HG02884 (cell line): ENCODE measurements around the gene ZNF208.
"Not testable (repeated sequence)": the region's sequence is repeated elsewhere in the genome, so short reads cannot be mapped to it uniquely, and the experiment has no call there.

Experiments
- ATAC-seq: cut with Tn5 transposase; IDR thresholded peaks from one replicate; pipeline ENCODE4 v1.9.1; 2021; ENCODE audit warnings: mild to moderate bottlenecking, moderate library complexity; ENCODE audit not compliant: unreplicated experiment

The ZNF208 gene

DNA sequence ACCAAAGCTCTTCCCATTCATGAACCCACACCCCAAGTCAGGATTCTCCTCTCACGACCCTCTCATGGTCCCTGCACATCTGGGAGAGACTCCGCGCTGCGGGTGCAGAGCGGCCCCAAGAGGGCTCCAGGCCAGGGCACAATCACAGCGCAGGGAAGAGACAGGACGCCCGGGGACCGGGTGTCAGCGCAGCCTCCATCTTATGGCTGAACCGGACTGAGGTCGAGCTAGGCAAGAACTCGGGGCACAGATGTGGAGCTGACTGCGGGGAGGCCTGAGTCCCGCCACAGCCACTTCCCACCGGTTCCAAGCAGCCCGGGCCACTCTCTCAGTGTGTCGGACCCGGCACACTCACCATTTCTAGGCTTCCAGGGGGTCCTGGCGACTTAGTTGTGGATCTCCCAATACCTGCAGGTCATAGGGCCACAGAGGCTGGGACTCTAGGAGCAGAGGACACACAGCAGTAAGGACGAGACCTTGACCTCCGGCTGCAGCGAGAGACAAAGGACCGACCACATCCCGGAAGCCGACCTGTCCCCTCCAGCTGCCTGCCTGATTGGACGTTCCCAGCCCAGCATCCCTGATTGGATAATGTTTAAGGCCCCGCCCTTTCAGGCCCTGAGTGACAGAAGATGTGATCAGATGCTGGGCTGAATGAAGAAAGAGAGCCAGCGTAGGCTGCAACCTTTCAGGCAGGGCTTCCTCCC, at the start of gene ZNF208:
TSS of gene ZNF208 (minus strand) at position 507 of the 707 bp plus-strand sequence. CDS start at position 358, 149 bp downstream.
- ATAC-seq = not testable (repeated sequence)

DNA sequence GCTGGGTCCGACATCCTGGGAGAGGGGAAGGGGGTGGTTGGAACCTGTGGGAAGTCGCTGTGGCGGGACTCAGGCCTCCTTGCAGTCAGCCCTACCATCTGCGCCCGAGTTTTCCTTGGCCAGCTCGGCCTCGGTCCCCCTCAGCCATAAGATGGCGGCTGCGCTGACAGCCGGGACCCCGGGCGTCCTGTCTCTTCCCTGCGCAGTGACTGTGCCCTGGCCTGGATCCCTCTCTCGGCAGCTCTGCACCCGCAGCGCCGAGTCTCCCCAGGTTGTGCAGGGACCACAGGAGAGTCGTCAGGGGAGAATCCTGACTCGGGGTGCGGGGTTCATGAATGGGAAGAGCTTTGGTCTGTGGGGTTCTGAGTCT, 41.9 kb upstream of the ZNF208 start:
- ATAC-seq = no peak

DNA sequence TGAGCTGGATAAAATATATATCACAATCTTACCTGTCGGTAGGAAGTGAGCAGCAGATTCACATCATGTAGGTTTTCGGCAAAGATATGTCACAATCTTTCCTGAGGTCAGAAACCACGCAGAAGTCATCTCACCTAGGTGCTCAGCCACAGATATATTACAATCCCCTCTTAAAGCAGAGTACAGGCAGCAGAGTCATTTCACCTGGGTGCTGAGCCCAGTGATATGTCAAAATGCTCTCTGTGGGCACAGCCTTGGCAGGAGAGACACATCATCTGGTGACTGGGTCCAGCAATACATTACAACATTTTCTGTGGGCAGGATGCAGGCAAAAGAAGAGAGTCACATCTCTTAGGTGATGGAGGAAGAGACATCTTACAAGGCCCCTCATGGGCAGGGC, 30.4 kb upstream of the ZNF208 start:
- not testable (repeated sequence) for ATAC-seq

DNA sequence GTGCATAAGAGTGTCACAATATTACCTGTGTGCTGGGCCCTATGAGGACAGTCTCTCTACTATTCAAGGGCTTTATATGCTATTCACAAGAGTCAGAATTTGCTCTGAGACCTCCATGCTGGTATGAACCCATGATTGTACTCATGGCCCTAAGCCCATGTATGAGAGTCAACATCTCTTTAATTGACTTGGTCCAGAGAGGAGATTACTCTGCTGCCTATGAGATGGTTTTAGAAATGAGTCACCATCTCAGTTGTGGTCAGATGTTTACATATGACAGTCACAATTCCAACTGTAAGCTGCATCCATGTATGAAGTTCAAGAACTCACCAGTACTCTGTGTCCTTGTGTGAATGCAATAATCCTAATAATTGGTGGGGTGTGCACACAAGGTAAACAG, 19.9 kb upstream of the ZNF208 start:
- ATAC-seq = no peak

DNA sequence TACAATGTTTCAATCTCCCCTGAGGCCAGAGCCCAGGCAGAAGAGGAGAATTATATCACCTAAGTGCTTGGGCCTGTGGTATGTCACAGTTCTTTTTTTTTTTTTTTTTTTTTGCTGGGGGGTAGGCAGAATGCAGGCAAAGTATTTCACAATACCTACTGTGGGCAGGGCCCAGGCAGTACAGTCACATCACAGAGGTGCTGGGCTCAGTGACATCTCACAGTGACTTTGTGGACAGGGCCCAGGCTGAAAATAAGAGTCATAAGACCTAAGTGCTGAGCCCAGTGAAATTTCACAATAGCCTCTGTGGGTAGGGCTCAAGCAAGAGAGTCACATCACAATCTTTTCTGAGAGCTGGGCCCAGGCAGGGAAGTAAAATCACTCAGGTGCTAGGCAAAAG, 15.9 kb upstream of the ZNF208 start:
- no peak for ATAC-seq

DNA sequence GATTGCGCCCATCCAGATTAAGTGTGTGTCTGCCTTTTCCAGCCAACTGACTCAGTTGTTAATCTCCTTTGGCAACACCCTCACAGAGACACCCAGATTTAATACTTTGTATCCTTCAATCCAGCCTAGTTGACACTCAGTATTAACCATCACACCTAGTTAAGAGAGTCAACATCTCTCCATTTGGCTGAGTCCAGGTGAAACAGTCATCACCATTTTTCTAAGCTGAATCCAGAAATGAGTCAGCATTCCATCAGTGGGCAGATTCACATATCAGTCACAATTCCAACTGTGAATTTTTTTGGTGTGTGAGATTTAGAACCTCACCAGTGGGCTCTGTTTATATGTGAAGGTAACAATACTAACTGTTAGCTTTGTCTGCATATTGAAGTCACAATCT, 14.8 kb upstream of the ZNF208 start:
- not testable (repeated sequence) for ATAC-seq

DNA sequence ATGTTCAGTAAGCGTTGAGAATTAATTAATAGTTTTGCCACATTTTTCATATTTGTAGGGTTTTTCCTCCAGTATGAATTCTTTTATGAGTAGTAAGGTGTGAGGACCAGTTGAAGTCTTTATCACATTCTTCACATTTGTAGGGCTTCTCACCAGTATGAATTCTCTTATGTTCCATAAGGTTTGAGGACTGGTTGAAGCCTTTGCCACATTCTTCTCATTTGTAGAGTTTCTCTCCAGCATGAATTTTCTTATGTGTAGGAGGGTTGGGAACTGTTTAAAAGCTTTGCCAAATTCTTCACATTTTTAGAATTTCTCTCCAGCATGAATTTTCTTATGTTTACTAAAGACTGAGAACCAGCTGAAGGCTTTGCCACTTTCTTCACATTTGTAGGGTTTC, 40.3 kb downstream of the ZNF208 start:
- no peak for ATAC-seq

DNA sequence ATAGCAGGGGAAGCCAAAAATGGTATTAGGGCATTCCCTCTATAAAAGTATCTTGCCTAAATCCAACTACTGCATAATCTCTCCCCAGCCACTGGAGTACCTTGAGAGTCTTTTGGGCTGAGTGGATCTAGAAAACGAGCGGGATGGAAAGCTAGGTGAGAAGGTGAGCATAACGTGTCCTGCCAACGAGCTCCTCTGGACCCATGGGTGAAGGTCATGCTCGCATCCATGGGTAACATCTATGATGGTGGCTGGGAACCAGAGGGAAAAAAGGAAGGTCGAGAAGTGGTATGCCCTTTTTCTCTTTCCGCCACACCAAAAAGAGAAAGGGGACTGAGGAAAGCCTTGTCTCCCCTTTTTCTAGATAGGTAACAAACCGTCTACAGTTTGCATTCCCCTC, 63.0 kb downstream of the ZNF208 start:
- no peak for ATAC-seq

DNA sequence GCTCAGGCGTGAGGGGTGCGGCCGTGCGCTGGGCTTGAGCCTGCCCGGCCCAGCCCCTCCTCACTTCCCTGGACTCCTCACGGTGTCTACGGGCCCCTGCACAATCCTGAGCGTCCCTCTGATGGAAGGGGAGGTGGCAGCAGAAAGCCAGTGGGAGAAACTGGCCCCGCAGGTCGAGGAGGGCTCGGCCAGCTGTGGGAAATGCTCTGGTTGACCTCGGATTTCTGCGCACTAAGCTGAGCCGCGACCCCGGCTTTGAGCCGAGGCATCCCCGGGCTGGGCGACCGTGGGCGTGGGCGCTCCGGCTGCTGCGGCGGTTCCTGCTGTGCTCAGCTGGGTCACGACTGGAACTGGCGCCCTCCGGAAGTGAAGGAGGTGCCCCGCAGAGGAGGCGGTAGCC, 70.1 kb downstream of the ZNF208 start:
- no peak for ATAC-seq

DNA sequence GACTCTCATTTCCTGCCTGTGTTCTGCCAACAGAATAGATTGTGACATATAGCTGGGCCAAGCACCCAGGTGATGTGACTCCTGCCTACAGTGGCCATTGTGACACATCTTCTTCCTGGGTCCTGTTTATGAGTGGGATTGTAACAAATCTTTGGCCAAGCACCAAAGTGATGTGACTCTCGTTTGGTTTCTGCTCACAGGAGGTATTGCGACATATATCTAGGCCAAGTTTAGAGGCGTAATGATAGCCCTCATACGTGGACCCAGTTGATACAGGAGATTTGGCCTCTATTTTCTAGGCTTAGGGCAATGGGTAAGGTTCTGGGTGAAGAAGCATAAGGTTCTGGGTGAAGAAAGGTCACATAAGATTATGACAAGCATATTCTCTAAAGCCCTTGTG, 76.2 kb downstream of the ZNF208 start:
- ATAC-seq = no peak

DNA sequence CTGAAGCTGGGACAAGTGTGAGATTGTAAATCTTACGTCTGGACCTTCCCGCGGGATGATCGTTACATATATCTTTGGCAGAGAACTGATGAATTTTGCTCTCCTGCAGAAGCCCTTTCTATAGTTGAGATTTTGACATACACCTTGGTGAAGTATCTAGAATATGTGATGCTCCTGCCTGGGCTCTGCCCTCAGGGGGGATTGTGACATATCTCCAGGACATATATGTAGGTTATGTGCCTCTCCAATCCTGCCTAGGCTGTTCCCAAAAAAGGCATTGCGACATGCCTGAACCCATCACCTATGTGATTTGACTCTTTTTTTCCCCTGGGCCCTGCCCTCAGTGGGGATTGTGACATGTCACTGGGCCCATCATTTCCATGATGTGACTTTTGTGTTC, 76.6 kb downstream of the ZNF208 start:
- no peak for ATAC-seq

DNA sequence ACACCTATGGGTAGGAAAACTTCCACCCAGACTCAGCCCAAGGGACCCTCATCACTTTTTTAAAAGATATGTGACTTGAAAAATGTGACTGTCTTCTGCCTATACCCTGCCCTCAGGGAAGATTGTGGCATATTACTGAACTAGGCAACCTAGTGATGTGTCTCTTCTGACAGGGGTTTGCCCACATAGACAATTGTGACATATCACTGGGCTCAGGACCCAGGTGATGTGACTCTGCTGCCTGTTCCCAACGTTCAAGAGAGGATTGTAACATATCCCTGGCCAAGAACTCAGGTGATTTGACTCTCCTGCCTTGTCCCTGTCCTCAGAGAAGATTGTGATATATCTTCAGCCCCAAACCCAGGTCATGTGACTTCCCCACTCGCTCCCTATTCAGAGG, 88.5 kb downstream of the ZNF208 start:
- ATAC-seq = no peak

DNA sequence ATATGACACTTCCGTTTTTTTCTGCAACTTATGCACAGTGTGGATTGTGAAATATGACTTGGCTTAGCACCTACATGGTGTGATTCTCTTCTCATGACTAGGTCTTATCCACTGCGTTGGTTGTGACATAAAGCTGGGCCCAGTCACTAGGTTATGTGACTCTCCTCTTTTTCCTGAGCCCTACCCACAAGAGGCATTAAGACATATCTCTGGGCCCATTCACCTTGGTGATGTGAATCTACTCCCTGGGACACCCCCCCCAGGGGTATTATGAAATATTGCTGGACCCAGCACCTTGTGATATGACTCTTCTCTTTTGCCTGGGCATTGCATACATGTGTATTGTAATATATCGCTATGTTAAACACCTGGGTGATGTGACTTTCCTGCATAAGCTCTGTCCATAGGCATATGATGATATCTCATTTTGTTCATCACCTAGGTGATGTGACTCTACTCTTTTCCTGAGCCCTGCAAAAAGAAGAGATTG, 89.0 kb downstream of the ZNF208 start:
- no peak for ATAC-seq

DNA sequence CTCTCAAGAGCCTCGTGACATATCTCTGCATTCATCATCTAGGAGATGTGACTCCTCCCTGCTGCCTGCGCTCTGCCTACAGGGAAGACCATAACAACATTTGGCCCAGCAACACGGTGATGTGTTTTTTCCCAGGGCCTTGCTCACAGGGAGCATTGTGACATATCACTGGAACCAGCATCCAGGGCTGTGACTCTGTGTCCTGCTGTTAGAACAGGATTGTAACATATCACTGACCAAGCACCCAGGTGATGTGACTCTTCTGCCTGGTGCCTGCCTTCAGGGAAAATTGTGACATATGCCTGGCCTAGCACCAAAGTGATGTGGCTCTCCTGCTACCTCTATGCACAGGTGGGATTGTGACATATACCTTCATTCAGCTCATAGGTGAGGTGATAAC, 95.3 kb downstream of the ZNF208 start:
- ATAC-seq = no peak

DNA sequence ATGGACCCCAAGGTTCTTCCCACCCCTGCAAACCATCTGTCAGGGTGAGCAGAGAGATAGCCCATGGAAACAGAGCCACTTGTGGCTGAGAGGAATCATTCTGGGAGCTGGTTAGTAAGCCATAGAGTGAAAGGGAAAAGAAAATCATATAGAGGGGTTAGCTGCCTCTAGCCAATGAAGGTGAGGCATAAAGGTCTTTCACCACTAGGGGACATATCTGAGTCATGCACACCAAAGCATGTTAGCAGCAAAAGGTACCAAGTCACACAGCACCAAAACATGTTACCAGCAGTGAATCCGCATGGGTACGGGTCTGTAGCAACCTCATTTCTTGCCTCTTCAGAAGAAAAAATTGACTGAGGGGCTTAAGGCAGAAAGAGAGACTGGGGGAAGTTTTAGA, 98.1 kb downstream of the ZNF208 start:
- no peak for ATAC-seq

DNA sequence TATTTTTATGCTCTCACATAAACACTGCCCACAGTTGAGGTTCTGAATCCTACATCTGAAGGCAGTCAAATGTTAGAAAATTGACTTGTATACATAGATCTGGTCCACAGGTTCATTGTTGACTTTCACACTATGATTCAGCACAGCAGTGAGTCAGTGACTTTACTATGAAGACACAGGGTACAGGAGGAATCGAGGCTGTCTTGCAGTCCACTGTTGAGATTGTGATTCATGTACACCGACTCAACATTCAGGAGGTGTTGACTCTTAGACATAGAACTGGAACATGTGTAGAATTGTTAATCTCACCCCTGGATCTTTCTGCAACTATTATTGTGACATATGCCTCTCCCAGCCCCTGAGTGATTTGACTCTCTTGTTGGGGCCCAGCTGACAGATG, 100.4 kb downstream of the ZNF208 start:
- no peak for ATAC-seq

DNA sequence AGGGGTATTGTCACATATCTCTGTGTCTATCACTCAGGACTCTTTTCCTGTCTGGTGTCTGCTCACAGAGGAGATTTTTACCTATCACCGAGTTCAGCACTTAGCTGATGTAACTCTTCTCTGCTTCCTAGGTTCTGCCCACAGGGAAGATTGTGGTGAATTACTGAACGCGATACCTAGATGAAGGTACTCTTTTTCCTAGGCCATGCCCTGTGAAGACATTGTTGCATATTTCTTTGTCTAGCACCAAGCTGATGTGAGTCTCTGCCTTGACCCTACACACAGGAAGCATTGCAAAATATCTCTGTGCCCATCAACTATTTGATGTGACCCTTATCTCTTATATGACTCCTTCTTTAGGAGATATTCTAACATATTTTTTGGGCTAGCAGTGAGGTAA, 102.7 kb downstream of the ZNF208 start:
- ATAC-seq = no peak

DNA sequence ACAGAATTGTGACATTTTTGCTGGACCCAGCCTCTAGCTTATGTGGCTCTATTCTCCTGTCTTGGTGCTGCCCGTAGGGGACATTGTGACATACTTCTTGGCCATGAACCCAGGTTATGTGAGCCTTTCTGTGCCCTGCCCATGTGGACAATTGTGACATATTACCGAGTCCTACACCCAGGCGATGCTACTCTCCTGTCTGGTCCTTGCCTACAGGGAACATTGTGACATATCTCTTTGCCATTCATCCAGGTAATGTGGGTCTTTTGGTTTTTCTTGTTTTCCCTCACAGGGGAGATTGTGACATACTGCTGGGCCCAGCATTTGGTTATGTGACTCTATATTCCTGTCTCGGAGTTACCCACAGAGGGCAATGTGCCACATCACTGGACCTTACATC, 103.2 kb downstream of the ZNF208 start:
- no peak for ATAC-seq

DNA sequence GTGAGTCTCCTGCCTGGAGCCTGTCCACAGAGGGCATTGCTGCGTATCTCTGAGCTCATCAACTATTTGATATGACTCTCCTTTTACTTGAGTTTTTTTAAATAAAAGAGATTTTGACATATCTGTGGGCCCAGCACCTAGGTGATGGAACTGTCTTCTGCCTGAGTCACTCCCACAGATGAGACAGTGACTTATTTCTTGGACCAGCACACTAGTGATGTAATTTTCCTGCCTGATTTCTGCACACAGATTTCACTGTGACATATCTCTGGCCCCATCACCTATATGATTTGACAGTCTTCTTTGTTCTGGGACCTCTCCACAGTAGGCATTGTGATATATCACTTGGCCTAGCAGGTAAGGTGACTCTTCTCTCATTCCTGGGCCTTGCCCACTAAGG, 108.2 kb downstream of the ZNF208 start:
- ATAC-seq = no peak

DNA sequence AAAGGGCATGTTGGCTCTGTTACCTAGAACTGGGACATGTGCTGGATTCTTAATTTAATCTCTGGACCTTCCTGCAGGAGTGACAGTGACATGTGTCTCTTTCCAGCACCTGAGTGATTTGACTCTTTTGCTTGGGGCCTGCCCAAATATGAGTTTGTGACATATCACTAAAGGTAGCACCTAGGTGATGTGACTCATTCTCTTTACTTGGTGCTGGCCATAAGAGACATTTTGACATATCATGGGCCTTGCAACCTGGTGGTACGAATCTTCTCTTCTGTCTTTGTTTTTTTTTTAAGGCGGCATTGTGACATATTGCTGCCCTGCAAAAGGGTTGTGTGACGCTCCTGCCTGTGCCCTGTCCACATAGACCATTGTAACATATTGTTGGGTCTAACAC, 108.9 kb downstream of the ZNF208 start:
- no peak for ATAC-seq

DNA sequence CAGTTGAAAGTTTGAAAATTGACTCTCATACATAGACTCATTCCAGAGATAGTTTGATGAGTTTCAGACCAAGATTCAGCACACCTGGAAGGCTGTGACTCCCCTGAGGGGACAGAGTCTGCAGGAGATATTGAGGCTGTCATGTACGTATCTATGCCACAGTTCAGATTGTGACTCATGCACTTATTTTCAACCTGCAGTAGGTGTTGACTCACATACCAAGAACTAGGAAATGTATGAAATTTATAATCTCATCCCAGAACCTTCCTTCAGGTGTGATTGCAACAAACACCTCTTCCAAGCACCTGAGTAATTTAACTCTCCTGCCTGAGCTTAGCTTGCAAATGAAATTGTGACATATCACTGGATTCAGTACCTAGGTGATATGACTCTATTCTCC, 110.3 kb downstream of the ZNF208 start:
- no peak for ATAC-seq

DNA sequence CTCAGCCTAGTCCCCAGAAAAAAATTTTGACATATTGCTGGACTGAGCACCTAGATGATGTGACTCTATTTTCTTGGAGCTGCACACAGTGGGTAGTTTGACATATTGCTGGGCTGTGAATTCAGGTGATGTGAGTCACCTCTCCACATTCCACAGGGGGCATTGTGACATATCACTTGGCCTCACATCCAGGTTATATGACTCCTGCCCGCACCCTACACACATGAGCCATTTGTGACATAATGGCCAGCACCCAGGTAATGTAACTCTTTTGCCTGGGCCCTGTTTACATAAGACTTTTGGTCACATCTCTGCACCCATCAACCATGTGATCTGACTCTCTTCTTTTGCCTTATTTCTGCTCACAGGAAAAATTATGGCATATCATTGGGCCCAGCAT, 119.7 kb downstream of the ZNF208 start:
- ATAC-seq = no peak

DNA sequence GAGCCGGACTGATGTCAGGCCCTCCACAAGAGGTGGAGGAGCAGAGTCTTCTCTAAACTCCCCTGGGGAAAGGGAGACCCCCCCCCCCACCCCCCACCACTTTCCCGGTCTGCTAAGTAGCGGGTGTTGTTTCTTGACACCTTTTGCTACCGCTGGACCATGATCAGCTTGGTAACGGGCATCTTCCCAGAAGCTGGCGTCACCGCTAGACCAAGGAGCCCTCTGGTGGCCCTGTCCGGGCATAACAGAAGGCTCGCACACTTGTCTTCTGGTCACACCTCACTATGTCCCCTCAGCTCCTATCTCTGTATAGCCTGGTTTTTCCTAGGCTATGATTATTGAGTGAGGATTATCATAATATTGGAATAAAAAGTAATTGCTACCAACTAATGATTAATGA, 120.7 kb downstream of the ZNF208 start:
- ATAC-seq = not testable (repeated sequence)
